GM20431 (cell line): Measurements from ENCODE around the gene DVL2.

Experiments
- in situ Hi-C: fragments of 300-500 bp; cut with MseI, MboI; formaldehyde crosslinking; loops from one replicate; pipeline ENCODE4 v1.15.0; 2020; ENCODE audit warnings: low sequenced_read_pairs; ENCODE audit not compliant: unreplicated experiment

DVL2 gene

DNA sequence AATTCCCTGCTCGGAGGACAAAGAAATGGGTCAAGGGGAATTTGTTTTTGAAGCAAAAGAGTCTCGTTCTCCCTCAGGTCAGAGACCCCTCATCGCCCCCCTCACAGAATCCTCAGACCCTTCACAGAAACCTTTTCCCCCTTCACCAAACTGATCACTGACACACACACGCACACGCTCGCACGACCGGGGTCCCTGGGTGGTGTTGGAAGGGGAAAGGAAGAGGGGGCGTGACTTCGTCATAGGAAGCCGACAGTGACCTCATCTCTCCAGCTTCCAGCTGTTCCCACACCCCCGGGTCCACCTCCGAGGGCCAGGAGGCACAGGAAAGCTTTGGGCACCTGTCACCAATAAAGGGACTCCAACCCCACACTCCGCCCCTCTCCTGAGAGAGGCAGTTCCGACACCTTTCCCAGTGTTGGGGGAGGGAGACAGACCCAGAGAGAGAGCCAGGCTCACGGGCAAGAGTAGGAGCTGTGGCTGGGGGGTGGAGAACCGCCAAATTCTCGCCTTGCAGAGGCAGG is 56.3 kb downstream of the DVL2 start:
- in situ Hi-C loops, result no loop called here

- in situ Hi-C loops, result no loop called here
Observed at GRCh38 chr17:7177191-7177953, 56.9 kb downstream of the DVL2 start.

GRCh38 chr17:7176841-7177190 is 57.5 kb downstream of the DVL2 start:
- in situ Hi-C loops, result no loop called here

GRCh38 chr17:7176107-7176840 is 58.0 kb downstream of the DVL2 start:
- in situ Hi-C loops, result no loop called here
